Activated naive CD8-positive, alpha-beta T cell treated with anti-CD3 and anti-CD28 coated beads, Interleukin-2, amount 50 U/mL, for 24 hours (primary cell): Measurements from ENCODE around the gene CDH15.

Experiments
- ATAC-seq: fragments of 150-1000 bp; cut with Tn5 transposase; one replicate; pipeline ENCODE4 v1.10.0; 2021
- DNase-seq: peaks from one replicate; pipeline ENCODE4 v3.0.0; 2021
- H3K27ac Mint-ChIP-seq: one replicate; pipeline ENCODE4 v1.8.0; 2021; ENCODE audit warnings: mild to moderate bottlenecking, mixed read lengths
- H3K27me3 Mint-ChIP-seq: one replicate; pipeline ENCODE4 v1.8.0; 2021; ENCODE audit warnings: mixed read lengths
- H3K36me3 Mint-ChIP-seq: one replicate; pipeline ENCODE4 v1.8.0; 2021; ENCODE audit warnings: low read depth, mixed read lengths
- H3K4me1 Mint-ChIP-seq: one replicate; pipeline ENCODE4 v1.8.0; 2021; ENCODE audit warnings: mixed read lengths
- H3K4me3 Mint-ChIP-seq: one replicate; pipeline ENCODE4 v1.8.0; 2021; ENCODE audit warnings: mild to moderate bottlenecking, moderate library complexity, mixed read lengths
- H3K9me3 Mint-ChIP-seq: one replicate; pipeline ENCODE4 v1.8.0; 2021; ENCODE audit warnings: mixed read lengths

CDH15 gene

DNA sequence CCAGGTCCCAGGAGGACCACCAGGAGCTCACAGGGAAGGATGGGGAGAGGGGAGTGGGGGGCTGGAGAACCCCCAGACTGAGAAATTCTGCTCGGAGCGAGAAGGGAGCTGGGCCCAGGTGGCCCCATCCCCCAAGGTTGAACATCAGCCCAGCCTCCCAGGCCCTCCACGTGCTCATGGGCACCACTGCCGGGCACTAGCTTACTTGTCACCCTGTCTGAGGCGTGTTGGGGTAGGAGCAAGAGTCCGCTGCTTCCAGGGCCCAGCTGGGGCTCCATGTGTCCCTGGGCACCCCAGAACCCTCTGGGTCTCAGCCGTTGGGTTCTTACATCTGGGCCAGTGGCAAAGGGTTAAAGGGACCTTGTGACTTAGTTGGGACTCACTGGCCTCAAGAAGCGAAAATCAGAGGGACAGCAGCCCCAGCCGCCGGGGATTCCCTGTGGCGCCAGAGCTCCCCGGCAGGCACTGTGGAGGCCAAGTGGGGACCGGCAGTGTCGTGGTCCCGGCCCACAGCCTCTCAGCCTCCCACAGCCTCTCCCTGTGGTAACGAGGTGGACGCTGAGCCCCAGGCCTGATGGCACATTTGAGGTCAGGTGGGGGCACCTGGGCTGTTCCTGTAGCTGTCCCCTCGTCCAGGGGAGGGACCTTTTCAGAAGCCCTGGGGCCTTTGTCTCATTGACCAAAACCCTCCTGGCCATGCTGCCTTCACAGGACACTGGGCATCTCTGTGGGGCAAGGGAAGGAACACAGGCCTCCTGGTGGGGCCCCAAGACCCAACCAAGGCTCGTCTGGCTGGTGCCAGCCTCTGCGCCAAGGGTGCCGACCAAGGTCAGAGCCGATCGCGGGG is 33.7 kb upstream of the CDH15 start:
- Mint-ChIP-seq H3K9me3 (no peaks in the 10 kb centered on the region), H3K27ac (no peak overlapping the region), H3K27me3 (no peaks in the 10 kb centered on the region), H3K4me1 (no peaks in the 10 kb centered on the region), H3K36me3 (peaks cover 9% of the 10 kb centered on the region), H3K4me3 (no peak overlapping the region)
- ATAC-seq (peak; percentile 11), DNase-seq (no peak)

- H3K4me3 Mint-ChIP-seq, result no peak overlapping the region
- H3K27ac Mint-ChIP-seq, result no peak overlapping the region
- H3K9me3 Mint-ChIP-seq, result no peaks in the 10 kb centered on the region
Observed at GRCh38 chr16:89138513-89138795, 33.1 kb upstream of the CDH15 start.

DNA sequence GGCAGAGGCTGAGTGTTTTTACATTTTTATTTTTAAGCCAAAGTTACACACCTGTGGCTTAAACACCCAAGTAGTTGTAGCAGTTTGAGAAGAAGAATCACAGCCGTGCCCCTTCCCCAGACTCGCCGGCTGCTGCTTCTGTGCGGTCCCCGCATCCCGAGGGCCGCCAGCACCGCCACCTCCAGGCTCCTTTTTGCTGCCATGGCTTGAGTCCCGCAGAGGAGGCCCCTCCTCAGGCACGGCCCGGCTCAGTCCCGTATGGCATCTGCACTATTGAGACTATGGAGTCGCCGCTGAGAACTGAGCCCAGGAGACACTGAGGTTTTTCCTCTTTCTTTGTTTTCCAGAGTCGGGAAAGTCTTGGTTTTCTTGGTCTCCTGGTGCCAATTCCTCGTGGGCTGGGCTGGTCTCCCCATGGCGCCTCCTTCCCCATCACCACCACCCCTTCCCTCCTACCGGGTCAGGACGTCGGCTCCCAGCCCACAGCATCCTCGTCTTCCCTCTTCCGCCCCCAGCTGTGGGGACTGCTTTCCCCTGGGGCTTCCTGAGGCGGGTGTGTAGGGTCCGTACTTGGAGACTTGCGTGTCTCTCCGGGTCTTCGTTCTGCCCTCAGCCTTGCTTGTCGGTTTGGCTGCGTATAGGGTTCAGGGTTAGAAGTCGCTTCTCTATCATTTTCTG is 32.6 kb upstream of the CDH15 start:
- H3K4me3 Mint-ChIP-seq, result no peak overlapping the region
- peaks cover 9% of the 10 kb centered on the region for H3K36me3 Mint-ChIP-seq
- ATAC-seq (no peak), DNase-seq (no peak)
- H3K27ac Mint-ChIP-seq, result no peak overlapping the region
- H3K4me1 Mint-ChIP-seq, result no peaks in the 10 kb centered on the region
- H3K9me3 Mint-ChIP-seq, result no peaks in the 10 kb centered on the region
- no peaks in the 10 kb centered on the region for H3K27me3 Mint-ChIP-seq

More at GRCh38 chr16:89138513-89138795, 33.1 kb upstream of the CDH15 start:
- ATAC-seq, result no peak
- Mint-ChIP-seq H3K36me3 (peaks cover 9% of the 10 kb centered on the region), H3K4me1 (no peaks in the 10 kb centered on the region), H3K27me3 (no peaks in the 10 kb centered on the region)
- no peak for DNase-seq

DNA sequence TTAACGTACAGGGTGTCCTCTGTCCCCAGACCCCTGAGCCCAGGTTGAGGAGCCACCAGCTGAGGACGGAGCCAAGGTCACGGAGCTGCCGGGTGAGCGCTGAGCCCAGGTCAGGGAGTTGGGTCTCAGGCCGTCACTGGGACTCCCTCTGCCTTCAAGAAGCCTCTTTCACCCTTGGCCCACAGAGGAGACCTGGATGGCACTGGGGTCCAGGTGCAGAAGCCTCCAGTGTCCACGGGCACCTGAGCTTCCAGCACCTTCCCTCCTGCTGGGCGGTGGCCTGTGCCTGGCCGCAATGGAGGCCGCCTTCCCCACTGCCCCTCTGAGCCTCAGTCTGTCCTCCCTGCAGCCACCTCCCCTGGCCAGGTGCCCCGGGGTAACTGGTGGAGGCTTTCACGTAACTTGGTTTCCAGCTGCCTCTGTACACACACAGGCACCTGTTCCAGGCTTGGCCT is 31.6 kb upstream of the CDH15 start:
- Mint-ChIP-seq H3K36me3 (peaks cover under 1% of the 10 kb centered on the region), H3K9me3 (no peaks in the 10 kb centered on the region), H3K4me3 (no peak overlapping the region), H3K4me1 (no peaks in the 10 kb centered on the region), H3K27ac (no peak overlapping the region), H3K27me3 (no peaks in the 10 kb centered on the region)
- no peak for ATAC-seq
- no peak for DNase-seq

DNA sequence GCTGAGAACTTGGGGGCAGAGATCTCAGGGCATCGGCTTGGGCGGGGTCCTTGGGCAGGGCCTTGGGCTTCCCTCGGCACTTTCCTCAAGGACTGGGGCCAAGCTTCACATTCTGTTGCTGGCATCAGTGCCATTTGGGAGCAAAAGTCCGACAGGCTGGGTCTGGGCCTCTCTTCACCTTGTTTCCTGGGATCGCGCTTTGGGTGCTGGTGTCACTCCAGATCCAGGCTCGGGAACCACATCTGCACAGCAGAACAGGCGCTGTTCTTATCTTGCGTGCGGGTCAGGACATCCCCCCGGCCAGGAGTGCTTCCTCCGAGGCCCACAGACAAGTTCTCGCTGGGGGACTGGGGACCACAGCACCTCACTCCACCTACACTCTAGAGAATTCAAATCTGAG is 31.1 kb upstream of the CDH15 start:
- H3K36me3 Mint-ChIP-seq, result no peaks in the 10 kb centered on the region
- no peaks in the 10 kb centered on the region for H3K27me3 Mint-ChIP-seq
- no peaks in the 10 kb centered on the region for H3K9me3 Mint-ChIP-seq
- H3K27ac Mint-ChIP-seq, result no peak overlapping the region
- DNase-seq (no peak), ATAC-seq (no peak)
- no peaks in the 10 kb centered on the region for H3K4me1 Mint-ChIP-seq
- no peak overlapping the region for H3K4me3 Mint-ChIP-seq

- no peak for ATAC-seq
- no peaks in the 10 kb centered on the region for H3K9me3 Mint-ChIP-seq
- H3K27me3 Mint-ChIP-seq, result no peaks in the 10 kb centered on the region
- DNase-seq, result no peak
- no peaks in the 10 kb centered on the region for H3K4me1 Mint-ChIP-seq
- no peak overlapping the region for H3K4me3 Mint-ChIP-seq
- H3K36me3 Mint-ChIP-seq, result no peaks in the 10 kb centered on the region
- H3K27ac Mint-ChIP-seq, result no peak overlapping the region
Observed at GRCh38 chr16:89140981-89141883, 30.3 kb upstream of the CDH15 start.

- Mint-ChIP-seq H3K4me1 (no peaks in the 10 kb centered on the region), H3K4me3 (no peak overlapping the region), H3K9me3 (no peaks in the 10 kb centered on the region), H3K27me3 (no peaks in the 10 kb centered on the region), H3K36me3 (peaks cover 4% of the 10 kb centered on the region), H3K27ac (no peak overlapping the region)
- ATAC-seq (no peak), DNase-seq (no peak)
Observed at GRCh38 chr16:89141884-89142267, 29.7 kb upstream of the CDH15 start.

DNA sequence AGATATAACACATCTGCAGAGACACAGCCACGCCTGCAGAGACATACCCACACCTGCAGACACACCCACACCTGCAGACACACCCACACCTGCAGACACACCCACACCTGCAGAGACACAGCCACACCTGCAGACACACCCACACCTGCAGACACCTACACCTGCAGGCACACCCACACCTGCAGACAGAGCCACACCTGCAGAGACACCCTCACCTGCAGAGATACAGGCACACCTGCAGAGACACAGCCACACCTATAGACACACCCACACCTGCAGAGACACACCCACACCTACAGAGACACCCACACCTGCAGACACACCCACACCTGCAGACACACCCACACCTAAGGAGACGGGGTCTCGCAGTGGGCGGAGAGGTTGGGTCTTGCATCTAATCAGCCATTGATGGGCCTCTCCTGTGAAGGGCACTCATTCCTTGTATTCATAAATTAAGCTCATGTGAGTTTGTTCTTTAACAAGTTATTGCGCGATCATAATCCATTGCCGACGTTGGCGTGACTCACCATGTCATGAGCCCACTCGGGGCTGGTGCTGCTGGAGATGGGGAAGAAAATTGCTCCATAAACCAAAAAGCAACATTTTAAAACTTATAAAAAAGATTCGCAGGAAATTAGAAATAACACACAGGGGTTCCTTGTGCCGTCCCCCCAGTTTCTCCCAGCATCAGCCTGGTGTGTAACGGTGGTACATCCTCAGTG is 28.9 kb upstream of the CDH15 start:
- H3K9me3 Mint-ChIP-seq, result no peaks in the 10 kb centered on the region
- H3K27ac Mint-ChIP-seq, result no peak overlapping the region
- H3K27me3 Mint-ChIP-seq, result no peaks in the 10 kb centered on the region
- H3K4me1 Mint-ChIP-seq, result no peaks in the 10 kb centered on the region
- H3K4me3 Mint-ChIP-seq, result no peak overlapping the region
- ATAC-seq (no peak), DNase-seq (no peak)
- peaks cover 4% of the 10 kb centered on the region for H3K36me3 Mint-ChIP-seq

DNA sequence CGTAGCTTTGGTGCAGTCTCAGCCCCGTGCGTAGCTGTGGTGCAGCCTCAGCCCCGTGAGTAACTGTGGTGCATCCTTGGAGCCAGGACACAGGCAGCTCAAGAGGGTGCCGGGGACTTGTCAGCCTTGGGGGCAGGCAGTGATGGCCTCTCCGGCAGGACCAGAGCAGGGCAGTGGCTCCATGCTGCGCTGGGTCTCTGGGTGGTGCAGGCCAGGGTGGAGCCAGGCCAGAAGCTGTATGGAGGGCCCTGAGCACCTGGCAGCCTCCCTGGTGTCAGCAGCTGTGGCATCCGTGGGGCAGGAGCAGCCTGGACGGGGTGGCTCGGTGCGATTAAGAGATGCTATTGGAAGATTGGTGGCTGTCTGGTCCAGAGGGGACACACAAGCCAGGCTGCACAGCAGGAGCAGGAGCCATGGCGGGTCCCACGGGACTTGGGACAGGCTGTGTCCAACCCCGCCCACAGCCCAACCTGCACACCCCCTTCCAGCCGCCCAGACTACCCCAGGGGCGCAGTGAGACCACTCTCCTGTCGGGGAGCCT is 28.3 kb upstream of the CDH15 start:
- ATAC-seq (no peak), DNase-seq (no peak)
- Mint-ChIP-seq H3K27ac (no peak overlapping the region), H3K4me3 (no peak overlapping the region), H3K9me3 (no peaks in the 10 kb centered on the region), H3K4me1 (no peaks in the 10 kb centered on the region), H3K36me3 (peaks cover 7% of the 10 kb centered on the region), H3K27me3 (no peaks in the 10 kb centered on the region)

GRCh38 chr16:89143911-89144675 is 27.5 kb upstream of the CDH15 start:
- Mint-ChIP-seq H3K4me3 (no peak overlapping the region), H3K27ac (no peak overlapping the region), H3K36me3 (peaks cover 12% of the 10 kb centered on the region), H3K4me1 (no peaks in the 10 kb centered on the region), H3K9me3 (no peaks in the 10 kb centered on the region), H3K27me3 (no peaks in the 10 kb centered on the region)
- ATAC-seq (no peak), DNase-seq (no peak)

- Mint-ChIP-seq H3K4me3 (no peak overlapping the region), H3K27me3 (no peaks in the 10 kb centered on the region), H3K9me3 (no peaks in the 10 kb centered on the region), H3K27ac (no peak overlapping the region), H3K36me3 (peaks cover 18% of the 10 kb centered on the region), H3K4me1 (no peaks in the 10 kb centered on the region)
- DNase-seq, result no peak
- no peak for ATAC-seq
Observed at GRCh38 chr16:89144681-89145080, 26.9 kb upstream of the CDH15 start.

DNA sequence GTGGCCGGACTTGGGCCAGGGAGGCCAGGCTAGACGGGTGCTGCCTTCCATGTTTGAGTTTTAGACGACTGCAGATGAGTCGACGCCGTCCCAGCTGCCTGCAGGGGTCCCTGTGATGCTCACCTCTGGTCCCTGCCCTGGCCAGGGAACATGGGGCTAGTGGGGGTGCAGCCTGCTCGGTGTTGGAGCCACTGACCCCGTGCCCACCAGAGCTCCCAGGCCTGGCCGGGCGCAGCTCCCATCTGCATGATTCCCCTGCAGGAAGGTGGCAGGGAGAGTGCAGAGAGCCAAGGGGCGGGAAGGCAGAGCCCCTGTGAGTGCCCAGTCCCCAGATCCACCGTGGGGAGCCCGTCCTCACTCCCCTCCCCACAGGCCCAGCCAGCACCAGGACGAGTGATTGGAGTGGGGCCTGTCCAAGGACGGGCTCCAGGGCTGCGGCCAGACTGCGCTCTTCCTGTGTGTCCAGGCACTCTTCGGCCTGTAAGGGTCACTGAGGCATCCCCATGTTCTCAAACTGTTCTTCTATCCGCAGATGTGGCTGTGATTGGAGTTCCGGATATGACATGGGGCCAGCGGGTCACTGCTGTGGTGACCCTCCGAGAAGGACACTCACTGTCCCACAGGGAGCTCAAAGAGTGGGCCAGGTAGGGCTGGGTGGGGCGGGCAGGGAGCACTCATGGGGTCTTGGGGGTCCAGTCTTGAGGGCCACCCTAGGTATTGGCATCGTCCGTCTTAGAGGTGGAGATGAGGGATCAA is 26.0 kb upstream of the CDH15 start:
- no peak overlapping the region for H3K4me3 Mint-ChIP-seq
- no peaks in the 10 kb centered on the region for H3K27me3 Mint-ChIP-seq
- ATAC-seq, result no peak
- peaks cover 22% of the 10 kb centered on the region for H3K36me3 Mint-ChIP-seq
- no peaks in the 10 kb centered on the region for H3K9me3 Mint-ChIP-seq
- DNase-seq, result no peak
- no peak overlapping the region for H3K27ac Mint-ChIP-seq
- no peaks in the 10 kb centered on the region for H3K4me1 Mint-ChIP-seq
